Measurements from ENCODE around the gene ZMIZ2. TPM values are rescaled to one million over a fixed set of nuclear protein-coding genes. Genes with fewer than 3 reads are reported as not detected.

ZMIZ2 gene
- total and polyA plus RNA-seq, 2 donors (not counting 1 experiment from before 2014, with no cell fraction given), result 3.9 to 9.1 TPM

DNA sequence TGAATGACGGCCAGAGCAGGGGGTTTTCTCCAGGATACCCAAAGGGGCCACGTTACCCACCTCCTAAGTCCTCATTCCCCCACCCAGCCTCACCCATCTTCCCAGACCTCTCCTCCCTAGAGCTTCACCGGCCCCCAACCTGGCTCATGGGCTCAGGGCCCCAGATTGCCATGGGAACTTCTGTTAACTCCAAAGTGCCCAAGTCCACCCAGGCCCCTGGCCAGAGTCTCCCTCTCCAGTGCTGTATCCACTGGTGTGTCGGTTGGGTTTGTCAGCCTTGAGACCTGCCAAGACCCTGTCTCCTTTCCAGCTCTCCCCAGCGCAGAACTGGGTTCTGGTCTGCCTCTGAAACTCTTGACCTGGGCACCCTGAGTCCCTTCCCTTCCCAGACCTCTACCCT, 37.1 kb upstream of the ZMIZ2 start:
- Histone ChIP-seq H3K9ac (ENCODE audit: insufficient read depth, low read length) (no peak overlapping the region), H3K4me3 (replicated peaks in 1 of 4; ENCODE audit: control extremely low read depth in 1 of 4, insufficient read depth in 1 of 4, low read depth in 3 of 4, low read length in 4 of 4) (no peak overlapping the region), H3K4me1 (ENCODE audit: control insufficient read depth, extremely low read depth, insufficient read depth, low read length) (no peaks in the 10 kb centered on the region), H4K20me1 (ENCODE audit: control insufficient read depth, extremely low read depth, insufficient read depth, low read length) (no peaks in the 10 kb centered on the region), H2AFZ (ENCODE audit: low read length) (no peak overlapping the region), H3K4me2 (ENCODE audit: extremely low read depth, insufficient read depth, low read length) (no peak overlapping the region), H3K27me3 (ENCODE audit: control insufficient read depth, insufficient read depth, low read length) (no peaks in the 10 kb centered on the region), H3K36me3 (ENCODE audit: control insufficient read depth, insufficient read depth, low read length) (peaks cover 8% of the 10 kb centered on the region), H3K27ac (ENCODE audit: insufficient read depth, low read length) (no peak overlapping the region), H3K9me3 (ENCODE audit: control insufficient read depth, insufficient read depth, low read depth, low read length) (no peaks in the 10 kb centered on the region), H3K79me2 (ENCODE audit: control insufficient read depth, insufficient read depth, low read length) (no peaks in the 10 kb centered on the region)
- TF ChIP-seq, protein P1, sequence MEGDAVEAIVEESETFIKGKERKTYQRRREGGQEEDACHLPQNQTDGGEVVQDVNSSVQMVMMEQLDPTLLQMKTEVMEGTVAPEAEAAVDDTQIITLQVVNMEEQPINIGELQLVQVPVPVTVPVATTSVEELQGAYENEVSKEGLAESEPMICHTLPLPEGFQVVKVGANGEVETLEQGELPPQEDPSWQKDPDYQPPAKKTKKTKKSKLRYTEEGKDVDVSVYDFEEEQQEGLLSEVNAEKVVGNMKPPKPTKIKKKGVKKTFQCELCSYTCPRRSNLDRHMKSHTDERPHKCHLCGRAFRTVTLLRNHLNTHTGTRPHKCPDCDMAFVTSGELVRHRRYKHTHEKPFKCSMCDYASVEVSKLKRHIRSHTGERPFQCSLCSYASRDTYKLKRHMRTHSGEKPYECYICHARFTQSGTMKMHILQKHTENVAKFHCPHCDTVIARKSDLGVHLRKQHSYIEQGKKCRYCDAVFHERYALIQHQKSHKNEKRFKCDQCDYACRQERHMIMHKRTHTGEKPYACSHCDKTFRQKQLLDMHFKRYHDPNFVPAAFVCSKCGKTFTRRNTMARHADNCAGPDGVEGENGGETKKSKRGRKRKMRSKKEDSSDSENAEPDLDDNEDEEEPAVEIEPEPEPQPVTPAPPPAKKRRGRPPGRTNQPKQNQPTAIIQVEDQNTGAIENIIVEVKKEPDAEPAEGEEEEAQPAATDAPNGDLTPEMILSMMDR (conservative IDR thresholded peaks at IDR 0.05 in 1 of 2, IDR thresholded peaks at IDR 0.05 in 1 of 2; ENCODE audit: low read depth in 1 of 2, low read length in 2 of 2), result no peak
- no peak for TF ChIP-seq EZH2 (IDR thresholded peaks at IDR 0.05; ENCODE audit: low read length, missing control alignments)
- no peak for DNase-seq (ENCODE audit: low read depth in 2 of 2)

DNA sequence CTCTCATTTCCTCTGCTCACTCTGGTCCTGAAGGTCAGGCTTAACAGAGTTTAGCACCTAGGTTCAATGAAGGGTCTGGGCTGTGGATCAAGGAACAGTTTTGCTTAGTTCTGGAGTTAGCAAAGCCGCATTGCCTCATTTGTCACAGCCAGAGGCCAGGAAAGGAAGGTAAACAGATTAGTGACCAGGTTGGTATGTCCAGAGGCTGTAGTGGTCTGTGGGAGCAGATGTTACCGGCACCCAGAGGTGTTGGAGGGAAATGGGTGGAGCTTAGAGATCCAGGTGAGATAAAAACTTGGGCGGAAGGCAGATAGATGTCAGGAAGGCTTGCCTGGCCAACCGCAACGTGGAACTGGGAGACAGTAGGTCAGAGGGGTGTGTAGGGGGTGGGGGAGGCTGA, 36.6 kb upstream of the ZMIZ2 start:
- TF ChIP-seq EZH2 (IDR thresholded peaks at IDR 0.05; ENCODE audit: low read length, missing control alignments), result no peak
- TF ChIP-seq, protein P1 (conservative IDR thresholded peaks at IDR 0.05 in 1 of 2, IDR thresholded peaks at IDR 0.05 in 1 of 2; ENCODE audit: low read depth in 1 of 2, low read length in 2 of 2), result no peak
- Histone ChIP-seq H3K27me3 (ENCODE audit: control insufficient read depth, insufficient read depth, low read length) (no peaks in the 10 kb centered on the region), H3K27ac (ENCODE audit: insufficient read depth, low read length) (no peak overlapping the region), H3K4me1 (ENCODE audit: control insufficient read depth, extremely low read depth, insufficient read depth, low read length) (no peaks in the 10 kb centered on the region), H2AFZ (ENCODE audit: low read length) (no peak overlapping the region), H3K4me3 (replicated peaks in 1 of 4; ENCODE audit: control extremely low read depth in 1 of 4, insufficient read depth in 1 of 4, low read depth in 3 of 4, low read length in 4 of 4) (no peak overlapping the region), H3K4me2 (ENCODE audit: extremely low read depth, insufficient read depth, low read length) (no peak overlapping the region), H3K79me2 (ENCODE audit: control insufficient read depth, insufficient read depth, low read length) (no peaks in the 10 kb centered on the region), H4K20me1 (ENCODE audit: control insufficient read depth, extremely low read depth, insufficient read depth, low read length) (no peaks in the 10 kb centered on the region), H3K9ac (ENCODE audit: insufficient read depth, low read length) (no peak overlapping the region), H3K9me3 (ENCODE audit: control insufficient read depth, insufficient read depth, low read depth, low read length) (no peaks in the 10 kb centered on the region), H3K36me3 (ENCODE audit: control insufficient read depth, insufficient read depth, low read length) (peaks cover 8% of the 10 kb centered on the region)
- DNase-seq (ENCODE audit: low read depth in 2 of 2), result no peak

DNA sequence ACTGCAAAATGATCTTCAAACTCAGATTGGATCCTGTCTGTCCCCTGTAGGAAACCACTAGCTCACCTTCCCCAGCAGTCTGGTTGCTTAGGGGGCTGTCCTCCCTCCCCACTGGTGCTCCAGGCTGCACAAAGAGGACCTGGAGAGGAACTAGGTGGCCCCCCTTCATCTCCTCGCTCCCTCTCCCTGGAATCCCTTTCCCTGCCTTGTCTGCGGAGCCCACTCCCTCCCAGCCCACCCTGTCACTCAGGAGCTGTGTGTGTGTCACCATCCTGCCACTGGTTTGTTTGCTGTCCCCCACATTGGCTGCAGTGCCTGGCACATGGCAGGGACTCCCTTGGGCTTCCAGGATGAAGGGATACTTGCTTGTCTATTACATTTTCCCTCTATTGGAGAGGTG, 35.5 kb upstream of the ZMIZ2 start:
- no peaks in the 10 kb centered on the region for H3K27me3 ChIP-seq (ENCODE audit: control insufficient read depth, insufficient read depth, low read length)
- no peak for DNase-seq (ENCODE audit: low read depth in 2 of 2)
- no peak overlapping the region for H3K4me2 ChIP-seq (ENCODE audit: extremely low read depth, insufficient read depth, low read length)
- H3K36me3 ChIP-seq (ENCODE audit: control insufficient read depth, insufficient read depth, low read length), result peaks cover 4% of the 10 kb centered on the region
- H4K20me1 ChIP-seq (ENCODE audit: control insufficient read depth, extremely low read depth, insufficient read depth, low read length), result no peaks in the 10 kb centered on the region
- H3K9me3 ChIP-seq (ENCODE audit: control insufficient read depth, insufficient read depth, low read depth, low read length), result no peaks in the 10 kb centered on the region
- H3K9ac ChIP-seq (ENCODE audit: insufficient read depth, low read length), result no peak overlapping the region
- H3K4me3 ChIP-seq (replicated peaks in 1 of 4; ENCODE audit: control extremely low read depth in 1 of 4, insufficient read depth in 1 of 4, low read depth in 3 of 4, low read length in 4 of 4), result no peak overlapping the region
- H3K27ac ChIP-seq (ENCODE audit: insufficient read depth, low read length), result no peak overlapping the region
- H3K4me1 ChIP-seq (ENCODE audit: control insufficient read depth, extremely low read depth, insufficient read depth, low read length), result no peaks in the 10 kb centered on the region
- no peaks in the 10 kb centered on the region for H3K79me2 ChIP-seq (ENCODE audit: control insufficient read depth, insufficient read depth, low read length)
- H2AFZ ChIP-seq (ENCODE audit: low read length), result no peak overlapping the region
- TF ChIP-seq, protein P1 (conservative IDR thresholded peaks at IDR 0.05 in 1 of 2, IDR thresholded peaks at IDR 0.05 in 1 of 2; ENCODE audit: low read depth in 1 of 2, low read length in 2 of 2), result no peak
- TF ChIP-seq EZH2 (IDR thresholded peaks at IDR 0.05; ENCODE audit: low read length, missing control alignments), result no peak
